Astrocyte (in vitro differentiated cells and primary cell): ENCODE results near the gene C16orf82. TPM values are rescaled to one million over a fixed set of nuclear protein-coding genes. Genes with fewer than 3 reads are reported as not detected.

Experiments used
- DNase-seq: peaks from one replicate; pipeline ENCODE4 v3.0.0-alpha.2; 2010; ENCODE audit warnings: low read depth
- FAIRE-seq: peaks from 2 replicates; lab custom pipeline; 2011; peaks lifted over from hg19 to GRCh38; lab: Jason Lieb, UNC
- H2AFZ ChIP-seq: 2 replicates; pipeline ENCODE4 v1.6.0; 2012; ENCODE audit warnings: low read depth, low read length, inconsistent platforms
- H3K27ac ChIP-seq: 2 replicates; pipeline ENCODE4 v1.5.1; 2011; ENCODE audit warnings: low read depth, low read length, inconsistent platforms
- H3K27me3 ChIP-seq: 2 replicates; pipeline ENCODE4 v1.6.0; 2011; ENCODE audit warnings: low read length, inconsistent platforms; ENCODE audit not compliant: insufficient read depth
- H3K36me3 ChIP-seq: 2 replicates; pipeline ENCODE4 v1.5.1; 2011; ENCODE audit warnings: low read length, inconsistent platforms; ENCODE audit not compliant: insufficient read depth
- H3K4me1 ChIP-seq: 2 replicates; pipeline ENCODE4 v1.5.1; 2011; ENCODE audit warnings: low read length, inconsistent platforms; ENCODE audit not compliant: insufficient read depth
- H3K4me2 ChIP-seq: 2 replicates; pipeline ENCODE4 v1.6.0; 2012; ENCODE audit warnings: low read length, inconsistent platforms
- H3K4me3 ChIP-seq: 2 replicates; pipeline ENCODE4 v1.5.1; 2011; ENCODE audit warnings: low read depth, mild to moderate bottlenecking, low read length, inconsistent platforms; ENCODE audit not compliant: insufficient read depth
- H3K79me2 ChIP-seq: 2 replicates; pipeline ENCODE4 v1.6.0; 2012; ENCODE audit warnings: mild to moderate bottlenecking, low read length, inconsistent platforms; ENCODE audit not compliant: insufficient read depth
- H3K9ac ChIP-seq: 2 replicates; pipeline ENCODE4 v1.6.0; 2012; ENCODE audit warnings: mild to moderate bottlenecking, low read length, inconsistent platforms
- H3K9me3 ChIP-seq: 2 replicates; pipeline ENCODE4 v1.5.1; 2012; ENCODE audit warnings: low read depth, mild to moderate bottlenecking, low read length, inconsistent platforms; ENCODE audit not compliant: insufficient read depth
- H4K20me1 ChIP-seq: 2 replicates; pipeline ENCODE4 v1.6.0; 2012; ENCODE audit warnings: low read length, inconsistent platforms; ENCODE audit not compliant: insufficient read depth
- H3K27ac Mint-ChIP-seq: one replicate; pipeline ENCODE4 v1.8.0; 2021; ENCODE audit warnings: mild to moderate bottlenecking, mixed read lengths; ENCODE audit not compliant: unreplicated experiment
- H3K27me3 Mint-ChIP-seq: one replicate; pipeline ENCODE4 v1.8.0; 2021; ENCODE audit warnings: low read depth, mixed read lengths; ENCODE audit not compliant: unreplicated experiment
- H3K36me3 Mint-ChIP-seq: one replicate; pipeline ENCODE4 v1.8.0; 2021; ENCODE audit warnings: low read depth, mixed read lengths; ENCODE audit not compliant: unreplicated experiment
- H3K4me1 Mint-ChIP-seq: one replicate; pipeline ENCODE4 v1.8.0; 2021; ENCODE audit warnings: low read depth, mixed read lengths; ENCODE audit not compliant: unreplicated experiment
- H3K4me3 Mint-ChIP-seq: one replicate; pipeline ENCODE4 v1.8.0; 2021; ENCODE audit warnings: mild to moderate bottlenecking, moderate library complexity, mixed read lengths; ENCODE audit not compliant: unreplicated experiment
- H3K9me3 Mint-ChIP-seq: one replicate; pipeline ENCODE4 v1.8.0; 2021; ENCODE audit warnings: mild to moderate bottlenecking, mixed read lengths; ENCODE audit not compliant: unreplicated experiment
- CTCF ChIP-seq: IDR thresholded peaks from 2 replicates; pipeline ENCODE4 v1.5.1; 2011; ENCODE audit warnings: low read depth, mild to moderate bottlenecking, inconsistent platforms, low read length, moderate library complexity; ENCODE audit not compliant: insufficient read depth
- EZH2 ChIP-seq: IDR thresholded peaks from 2 replicates; pipeline ENCODE4 v1.6.1; 2012; ENCODE audit warnings: mild to moderate bottlenecking, low read length, inconsistent platforms; ENCODE audit not compliant: insufficient read depth
- total RNA-seq: library from RNA; stranded (reverse); gene quantifications from 2 replicates; pipeline ENCODE4 v1.2.1, GENCODE V29; 2021

Gene C16orf82
- total RNA-seq, 1 donor from 2014 or later: not detected

DNA sequence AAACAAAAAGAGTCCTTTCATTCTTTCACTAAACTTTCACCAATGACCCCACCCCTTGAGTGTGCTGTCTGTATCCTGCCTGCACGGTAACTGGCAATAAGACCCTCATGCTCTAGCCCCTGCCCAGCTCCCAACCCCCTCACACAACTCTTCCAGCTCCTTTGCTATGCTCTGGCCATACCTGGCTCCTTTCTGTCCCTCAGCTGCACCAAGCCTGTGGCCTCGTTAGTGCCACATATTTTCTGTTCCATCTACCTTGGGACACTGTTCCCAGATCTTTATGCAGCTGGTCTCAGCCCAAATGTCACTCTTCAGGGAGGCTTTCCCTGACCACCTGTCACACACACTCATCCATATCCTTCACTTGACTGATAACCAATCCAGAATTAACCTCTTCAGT lies 47.3 kb downstream of the C16orf82 start:
- FAIRE-seq: no peak
- no peaks in the 10 kb centered on the region for H3K27me3 ChIP-seq
- H3K4me2 ChIP-seq: no peak overlapping the region
- Mint-ChIP-seq H3K9me3 (peaks cover 2% of the 10 kb centered on the region), H3K36me3 (no peaks in the 10 kb centered on the region), H3K4me1 (no peaks in the 10 kb centered on the region), H3K27me3 (peaks cover 19% of the 10 kb centered on the region), H3K27ac (no peak overlapping the region), H3K4me3 (no peak overlapping the region)
- no peak for DNase-seq
- H4K20me1 ChIP-seq: no peaks in the 10 kb centered on the region
- no peaks in the 10 kb centered on the region for H3K79me2 ChIP-seq
- H3K4me3 ChIP-seq: no peak overlapping the region
- H3K36me3 ChIP-seq: no peaks in the 10 kb centered on the region
- H2AFZ ChIP-seq: no peak overlapping the region
- TF ChIP-seq EZH2: no peak
- no peak for TF ChIP-seq CTCF
- H3K9ac ChIP-seq: no peak overlapping the region
- H3K4me1 ChIP-seq: no peaks in the 10 kb centered on the region
- H3K27ac ChIP-seq: no peak overlapping the region
- H3K9me3 ChIP-seq: no peaks in the 10 kb centered on the region

DNA sequence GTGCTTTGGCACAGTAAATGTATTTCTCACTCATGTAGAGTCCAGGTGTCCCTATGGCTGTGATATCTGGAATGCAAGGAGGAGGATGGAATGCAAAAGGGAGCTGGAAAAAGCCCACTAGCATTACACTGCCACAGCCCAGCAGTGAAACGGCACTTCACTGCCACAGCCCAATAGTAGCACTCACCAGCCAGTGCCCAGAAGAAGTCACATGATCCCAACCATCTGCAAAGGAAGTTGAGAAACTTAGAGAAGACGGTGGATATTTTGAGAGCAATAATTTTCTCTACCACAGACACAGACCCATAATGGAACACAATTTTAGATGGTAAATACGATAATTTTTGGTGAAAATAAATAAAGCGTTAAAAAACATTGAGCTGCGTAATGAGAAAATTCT lies 51.8 kb downstream of the C16orf82 start:
- Mint-ChIP-seq H3K36me3 (no peaks in the 10 kb centered on the region), H3K27me3 (peaks cover 8% of the 10 kb centered on the region), H3K27ac (no peak overlapping the region), H3K4me3 (no peak overlapping the region), H3K4me1 (no peaks in the 10 kb centered on the region), H3K9me3 (peaks cover 13% of the 10 kb centered on the region)
- Histone ChIP-seq H3K9me3 (no peaks in the 10 kb centered on the region), H3K36me3 (no peaks in the 10 kb centered on the region), H2AFZ (no peak overlapping the region), H3K4me3 (no peak overlapping the region), H3K79me2 (no peaks in the 10 kb centered on the region), H3K27ac (no peak overlapping the region), H3K4me1 (no peaks in the 10 kb centered on the region), H3K9ac (no peak overlapping the region), H3K27me3 (no peaks in the 10 kb centered on the region), H4K20me1 (no peaks in the 10 kb centered on the region), H3K4me2 (no peak overlapping the region)
- FAIRE-seq (no peak), DNase-seq (no peak)
- TF ChIP-seq EZH2: no peak
- no peak for TF ChIP-seq CTCF

Other genes with a start within 250 kb of the C16orf82 start
- 3.4 and 4.3 TPM in 2 replicates for gene KDM8, start 136.6 kb downstream of the C16orf82 start, total RNA-seq
- gene NSMCE1, start 201.8 kb downstream of the C16orf82 start, total RNA-seq: 12.1 and 13.9 TPM in 2 replicates
- gene IL4R, start 247.0 kb downstream of the C16orf82 start, total RNA-seq: 17.5 and 17.6 TPM in 2 replicates